GM18526 (cell line): Measurements from ENCODE around the gene NCKAP5.

Experiments used
- POLR2A ChIP-seq: IDR thresholded peaks from 3 replicates; pipeline ENCODE4 v1.6.1; 2011; ENCODE audit not compliant: insufficient read length; ENCODE audit errors: extremely low read depth

Gene NCKAP5

GRCh38 chr2:133296401-133296800 lies 271.9 kb downstream of the NCKAP5 start:
- no peak for TF ChIP-seq POLR2A

- TF ChIP-seq POLR2A, result no peak
These were observed 274.5 kb downstream of the NCKAP5 start for GRCh38 chr2:133293544-133294353.

GRCh38 chr2:133292259-133292658 lies 276.0 kb downstream of the NCKAP5 start:
- no peak for TF ChIP-seq POLR2A

GRCh38 chr2:133287709-133288108 lies 280.6 kb downstream of the NCKAP5 start:
- no peak for TF ChIP-seq POLR2A

- TF ChIP-seq POLR2A, result no peak
These were observed 281.8 kb downstream of the NCKAP5 start for GRCh38 chr2:133286326-133286922.

GRCh38 chr2:133273031-133273430 lies 295.2 kb downstream of the NCKAP5 start:
- TF ChIP-seq POLR2A, result no peak

GRCh38 chr2:133271105-133271504 lies 297.2 kb downstream of the NCKAP5 start:
- no peak for TF ChIP-seq POLR2A

- TF ChIP-seq POLR2A, result no peak
These were observed 297.7 kb downstream of the NCKAP5 start for GRCh38 chr2:133270550-133270949.

- TF ChIP-seq POLR2A, result no peak
These were observed 301.2 kb downstream of the NCKAP5 start for GRCh38 chr2:133266926-133267590.

- no peak for TF ChIP-seq POLR2A
These were observed 302.0 kb downstream of the NCKAP5 start for GRCh38 chr2:133266041-133266925.

- no peak for TF ChIP-seq POLR2A
These were observed 302.8 kb downstream of the NCKAP5 start for GRCh38 chr2:133265432-133265949.

- no peak for TF ChIP-seq POLR2A
These were observed 303.3 kb downstream of the NCKAP5 start for GRCh38 chr2:133264989-133265401.

GRCh38 chr2:133262893-133263292 lies 305.4 kb downstream of the NCKAP5 start:
- no peak for TF ChIP-seq POLR2A

GRCh38 chr2:133255360-133255759 lies 312.9 kb downstream of the NCKAP5 start:
- TF ChIP-seq POLR2A, result no peak

- TF ChIP-seq POLR2A, result no peak
These were observed 314.5 kb downstream of the NCKAP5 start for GRCh38 chr2:133253793-133254192.
